Neutrophil (primary cell): ENCODE measurements around the gene SH3BGRL2.

Experiments used
- H3K27ac ChIP-seq: fragments of 200-600 bp; sonication (generic); 2 replicates; pipeline ENCODE4 v1.5.1; 2016; ENCODE audit warnings: mild to moderate bottlenecking, moderate library complexity
- H3K27me3 ChIP-seq: fragments of 200-600 bp; sonication (generic); 2 replicates; pipeline ENCODE4 v1.6.0; 2016; ENCODE audit warnings: mild to moderate bottlenecking
- H3K36me3 ChIP-seq: fragments of 200-600 bp; sonication (generic); 2 replicates; pipeline ENCODE4 v1.5.1; 2017
- H3K4me1 ChIP-seq, 2 experiments: fragments of 200-600 bp in 1 of 2; sonication (generic) in 1 of 2; 1 replicate in 1 of 2; 2 replicates in 1 of 2; pipeline versions ENCODE4 v1.5.1 to v1.6.1; 2013 to 2016; ENCODE audit warnings: low read depth in 1 of 2, low read length in 1 of 2, mild to moderate bottlenecking in 1 of 2, moderate library complexity in 1 of 2; ENCODE audit not compliant: control insufficient read depth in 1 of 2, insufficient read depth in 1 of 2
- H3K4me3 ChIP-seq, 2 experiments: fragments of 200-600 bp in 1 of 2; sonication (generic) in 1 of 2; 1 replicate in 1 of 2; 2 replicates in 1 of 2; pipeline ENCODE4 v1.5.1; 2013 to 2016; ENCODE audit warnings: low read depth in 1 of 2, low read length in 1 of 2, mild to moderate bottlenecking in 1 of 2, moderate library complexity in 1 of 2
- H3K9me3 ChIP-seq: fragments of 200-600 bp; sonication (generic); 2 replicates; pipeline ENCODE4 v1.5.1; 2016
- CTCF ChIP-seq: fragments of 200-600 bp; sonication (generic); IDR thresholded peaks from 2 replicates; pipeline ENCODE4 v1.5.1; 2016; ENCODE audit warnings: antibody characterized with exemption

The SH3BGRL2 gene

GRCh38 chr6:79640146-79641111, 9.3 kb downstream of the SH3BGRL2 start:
- Histone ChIP-seq H3K27me3 (no peaks in the 10 kb centered on the region), H3K9me3 (no peaks in the 10 kb centered on the region), H3K36me3 (no peaks in the 10 kb centered on the region), H3K4me1 (no peaks in the 10 kb centered on the region), H3K4me3 (no peak overlapping the region), H3K27ac (no peak overlapping the region)
- TF ChIP-seq CTCF, result no peak

- H3K27ac ChIP-seq, result no peak overlapping the region
- no peak for TF ChIP-seq CTCF
- no peaks in the 10 kb centered on the region for H3K36me3 ChIP-seq
- H3K9me3 ChIP-seq, result no peaks in the 10 kb centered on the region
- H3K4me3 ChIP-seq, result no peak overlapping the region
- no peaks in the 10 kb centered on the region for H3K27me3 ChIP-seq
- no peaks in the 10 kb centered on the region for H3K4me1 ChIP-seq
Measured at GRCh38 chr6:79646006-79646405, 14.9 kb downstream of the SH3BGRL2 start.

- no peaks in the 10 kb centered on the region for H3K36me3 ChIP-seq
- no peak for TF ChIP-seq CTCF
- H3K9me3 ChIP-seq, result no peaks in the 10 kb centered on the region
- H3K27ac ChIP-seq, result no peak overlapping the region
- no peaks in the 10 kb centered on the region for H3K27me3 ChIP-seq
- no peaks in the 10 kb centered on the region for H3K4me1 ChIP-seq
- H3K4me3 ChIP-seq, result no peak overlapping the region
Measured at GRCh38 chr6:79646561-79646960, 15.4 kb downstream of the SH3BGRL2 start.

- Histone ChIP-seq H3K36me3 (no peaks in the 10 kb centered on the region), H3K27ac (no peak overlapping the region), H3K4me1 (no peaks in the 10 kb centered on the region), H3K4me3 (no peak overlapping the region), H3K9me3 (no peaks in the 10 kb centered on the region), H3K27me3 (no peaks in the 10 kb centered on the region)
- TF ChIP-seq CTCF, result no peak
Measured at GRCh38 chr6:79647741-79648140, 16.6 kb downstream of the SH3BGRL2 start.

- H3K27me3 ChIP-seq, result no peaks in the 10 kb centered on the region
- H3K36me3 ChIP-seq, result no peaks in the 10 kb centered on the region
- H3K27ac ChIP-seq, result no peak overlapping the region
- TF ChIP-seq CTCF, result no peak
- H3K9me3 ChIP-seq, result no peaks in the 10 kb centered on the region
- no peaks in the 10 kb centered on the region for H3K4me1 ChIP-seq
- no peak overlapping the region for H3K4me3 ChIP-seq
Measured at GRCh38 chr6:79648328-79648727, 17.2 kb downstream of the SH3BGRL2 start.
